Occipital lobe (tissue), 2 donors: ENCODE measurements around the gene CD200. TPM values are rescaled to one million over a fixed set of nuclear protein-coding genes. Genes with fewer than 3 reads are reported as not detected.
"Not testable (repeated sequence)": the region's sequence is repeated elsewhere in the genome, so short reads cannot be mapped to it uniquely, and the experiment has no call there.

Source experiments
- DNase-seq: peaks from one replicate; lab custom pipeline; 2025; lab: John Stamatoyannopoulos, UW
- total RNA-seq: library from RNA; depleted of rRNA; stranded (reverse); fragments of >200 nt; gene quantifications from one replicate; pipeline ENCODE4 v1.2.3, GENCODE V29; 2014

CD200 gene
- total RNA-seq, 1 donor from 2014 or later, result 41.6 TPM

- no peak for DNase-seq
Observed at GRCh38 chr3:112388972-112389371, 56.0 kb downstream of the CD200 start.

GRCh38 chr3:112389961-112390360 lies 57.0 kb downstream of the CD200 start:
- DNase-seq, result no peak

GRCh38 chr3:112390783-112391641 lies 58.1 kb downstream of the CD200 start:
- DNase-seq, result peak; percentile 5

GRCh38 chr3:112391648-112392047 lies 58.7 kb downstream of the CD200 start:
- no peak for DNase-seq

- no peak for DNase-seq
Observed at GRCh38 chr3:112392393-112393359, 59.7 kb downstream of the CD200 start.

GRCh38 chr3:112393360-112393728 lies 60.4 kb downstream of the CD200 start:
- DNase-seq, result no peak

GRCh38 chr3:112394003-112394640 lies 61.2 kb downstream of the CD200 start:
- no peak for DNase-seq

- DNase-seq, result no peak
Observed at GRCh38 chr3:112395181-112395895, 62.4 kb downstream of the CD200 start.

GRCh38 chr3:112395896-112396290 lies 62.9 kb downstream of the CD200 start:
- no peak for DNase-seq

GRCh38 chr3:112397556-112397955 lies 64.6 kb downstream of the CD200 start:
- DNase-seq, result no peak

GRCh38 chr3:112399064-112399463 lies 66.1 kb downstream of the CD200 start:
- no peak for DNase-seq

- not testable (repeated sequence) for DNase-seq
Observed at GRCh38 chr3:112399554-112399953, 66.6 kb downstream of the CD200 start.

- DNase-seq, result not testable (repeated sequence)
Observed at GRCh38 chr3:112400317-112400716, 67.4 kb downstream of the CD200 start.

GRCh38 chr3:112401617-112402016 lies 68.7 kb downstream of the CD200 start:
- no peak for DNase-seq

- DNase-seq, result no peak
Observed at GRCh38 chr3:112403103-112403502, 70.1 kb downstream of the CD200 start.

- not testable (repeated sequence) for DNase-seq
Observed at GRCh38 chr3:112404924-112405549, 72.1 kb downstream of the CD200 start.

GRCh38 chr3:112405845-112406244 lies 72.9 kb downstream of the CD200 start:
- no peak for DNase-seq

- DNase-seq, result no peak
Observed at GRCh38 chr3:112407214-112407887, 74.4 kb downstream of the CD200 start.

GRCh38 chr3:112407888-112408702 lies 75.1 kb downstream of the CD200 start:
- DNase-seq, result no peak
